CD4-positive, alpha-beta T cell treated with Interleukin-6 for 4 hours (primary cell): Measurements from ENCODE around the gene EMP2.
A peak's percentile ranks its signal among the peaks of the same experiment; 100 is the strongest.
"Not testable (repeated sequence)": the region's sequence is repeated elsewhere in the genome, so short reads cannot be mapped to it uniquely, and the experiment has no call there.

Experiments used
- DNase-seq: peaks from one replicate; pipeline ENCODE4 v3.0.0-alpha.2; 2020; ENCODE audit warnings: mixed read lengths

EMP2 gene

DNA sequence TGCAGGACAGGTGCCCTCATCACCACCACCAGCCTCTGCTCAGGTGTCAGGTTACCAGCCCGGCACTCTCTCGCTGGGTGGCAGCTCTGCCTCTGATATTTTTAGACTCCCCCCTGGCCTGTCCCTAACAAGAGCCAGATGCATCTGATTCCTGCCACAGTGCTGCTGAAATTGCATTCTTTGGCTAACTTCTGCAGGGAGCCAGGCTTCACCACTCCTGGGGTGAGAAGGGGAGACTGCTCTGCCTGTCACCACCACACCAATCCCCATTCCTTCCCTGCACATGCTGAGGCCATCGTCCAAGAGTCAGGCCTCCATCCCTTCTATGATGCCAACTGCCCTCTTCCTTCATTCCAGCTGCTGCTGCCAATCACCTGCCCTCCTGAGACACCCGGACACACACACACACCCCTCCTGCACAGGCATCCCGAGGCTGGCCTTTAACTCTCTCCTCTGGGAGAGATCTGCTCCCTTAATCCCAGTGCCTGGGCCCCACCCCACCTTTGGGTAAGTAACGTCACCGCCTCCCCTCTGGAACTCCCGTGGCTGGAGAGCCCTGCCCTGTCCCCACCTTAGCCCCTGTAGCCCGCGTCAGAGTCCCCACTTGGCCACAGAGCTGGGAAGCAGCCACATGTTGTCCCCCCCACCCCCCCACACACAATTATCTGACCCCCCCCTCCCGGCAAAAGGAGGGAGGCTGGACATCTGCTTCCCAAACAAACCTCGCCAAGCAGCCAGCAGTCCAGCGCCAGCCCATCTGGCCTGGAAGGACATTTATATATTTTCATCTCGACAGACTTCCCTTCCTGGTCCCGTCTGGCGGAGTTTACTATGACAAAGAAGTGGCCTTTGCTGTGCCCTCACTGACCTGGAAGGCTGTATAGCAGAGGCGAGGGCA, 2.8 kb downstream of the EMP2 start:
- DNase-seq, result no peak

GRCh38 chr16:10576390-10577304, 3.8 kb downstream of the EMP2 start:
- DNase-seq, result no peak

DNA sequence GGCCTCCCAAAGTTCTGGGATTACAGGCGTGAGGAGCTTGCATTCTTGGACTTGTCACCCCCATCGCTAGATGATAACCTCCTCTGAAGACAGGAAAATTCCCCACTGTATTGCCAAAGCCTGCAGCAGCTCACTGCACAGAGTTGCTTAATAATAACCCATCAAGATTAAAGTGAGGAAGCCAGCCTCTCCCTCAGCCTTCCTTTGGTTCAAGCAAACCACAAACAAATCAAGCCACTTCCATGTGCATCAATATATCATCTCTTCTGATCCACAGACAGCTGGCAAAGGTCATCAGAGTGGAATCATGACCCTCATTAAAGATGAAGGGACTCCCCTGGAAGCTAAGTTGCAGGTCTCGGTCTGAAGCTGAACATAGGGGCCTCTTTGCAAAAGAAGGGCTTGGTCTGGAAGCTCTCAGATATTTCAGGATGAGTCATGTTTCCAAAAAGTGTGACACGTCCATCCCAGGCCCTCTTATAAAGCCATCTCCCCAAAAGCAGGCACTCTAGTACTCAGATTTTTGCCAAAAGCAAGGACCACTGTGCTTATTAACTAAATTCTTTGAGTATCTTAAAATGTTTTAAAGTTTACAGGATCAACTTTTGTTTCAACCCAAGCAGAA, 4.8 kb downstream of the EMP2 start:
- DNase-seq, result no peak

- no peak for DNase-seq
Measured at GRCh38 chr16:10572611-10573010, 7.8 kb downstream of the EMP2 start.

GRCh38 chr16:10571354-10571753, 9.0 kb downstream of the EMP2 start:
- no peak for DNase-seq

DNA sequence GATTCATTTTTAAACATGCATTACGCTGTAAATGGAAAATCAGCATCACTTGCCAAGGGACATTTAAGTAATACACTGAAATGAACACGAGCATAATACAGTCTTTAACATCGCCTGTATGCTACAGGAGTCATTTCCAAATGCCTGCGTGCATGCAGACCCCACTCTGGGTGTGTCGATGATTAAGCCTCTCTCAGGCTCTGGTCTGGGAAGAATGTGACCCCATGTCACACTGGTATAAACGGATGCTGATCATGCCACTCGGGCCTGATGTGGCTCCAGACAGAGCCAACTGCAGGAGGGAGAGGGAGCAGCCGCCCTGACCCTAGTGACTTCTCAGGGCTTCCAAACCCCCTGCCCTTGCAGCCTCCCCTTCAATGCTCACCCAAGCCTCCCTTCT, 10.8 kb downstream of the EMP2 start:
- DNase-seq, result no peak

GRCh38 chr16:10566613-10567012, 13.8 kb downstream of the EMP2 start:
- no peak for DNase-seq

GRCh38 chr16:10565167-10565566, 15.2 kb downstream of the EMP2 start:
- DNase-seq, result no peak

- DNase-seq, result no peak
Measured at GRCh38 chr16:10564591-10564990, 15.8 kb downstream of the EMP2 start.

- DNase-seq, result no peak
Measured at GRCh38 chr16:10562361-10562899, 18.0 kb downstream of the EMP2 start.

- no peak for DNase-seq
Measured at GRCh38 chr16:10561425-10561824, 19.0 kb downstream of the EMP2 start.

GRCh38 chr16:10561001-10561400, 19.4 kb downstream of the EMP2 start:
- no peak for DNase-seq

- not testable (repeated sequence) for DNase-seq
Measured at GRCh38 chr16:10559792-10560191, 20.6 kb downstream of the EMP2 start.

DNA sequence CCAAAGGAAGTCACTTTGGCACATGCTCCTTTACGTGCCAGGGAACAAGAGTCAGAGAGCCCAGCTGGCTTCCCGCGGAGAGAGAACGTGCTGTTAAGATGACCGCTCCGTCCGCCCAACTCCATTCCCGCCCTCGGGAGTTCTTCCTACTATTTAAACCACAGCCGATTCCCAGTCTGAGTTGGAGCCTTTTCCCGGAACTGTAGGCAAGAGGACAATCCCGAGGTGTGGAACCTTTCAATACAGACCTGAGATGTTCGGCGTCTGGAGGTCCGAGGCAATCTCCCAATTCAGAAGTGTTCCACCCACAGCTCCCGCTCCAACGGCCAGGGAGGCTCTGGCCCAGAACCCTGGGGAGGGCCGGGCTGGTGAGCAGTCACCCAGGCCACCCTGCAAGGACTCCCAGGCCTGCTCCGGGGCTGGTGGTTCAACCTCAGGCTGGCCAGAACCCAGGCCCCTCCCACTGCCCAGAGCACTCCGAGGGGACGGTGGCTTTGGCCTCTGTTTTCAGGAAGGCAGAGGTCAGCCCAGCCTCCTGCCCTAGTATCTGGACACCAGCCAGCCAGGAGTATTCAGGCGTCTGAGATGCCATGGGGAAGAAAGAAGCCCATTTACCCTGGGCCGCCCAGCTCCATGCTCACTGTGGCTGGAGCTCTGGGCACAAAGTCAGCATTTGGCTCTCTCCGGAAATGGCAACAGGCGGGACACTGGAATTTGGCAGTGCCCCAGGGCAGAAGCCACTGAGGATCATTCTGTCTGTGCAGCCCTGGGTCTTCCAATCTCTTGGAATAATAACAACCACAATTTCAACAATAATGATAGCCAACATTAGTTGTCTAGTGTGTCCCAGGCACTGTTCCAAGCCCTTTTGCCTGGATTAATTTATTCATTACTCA, 21.4 kb downstream of the EMP2 start:
- no peak for DNase-seq

DNA sequence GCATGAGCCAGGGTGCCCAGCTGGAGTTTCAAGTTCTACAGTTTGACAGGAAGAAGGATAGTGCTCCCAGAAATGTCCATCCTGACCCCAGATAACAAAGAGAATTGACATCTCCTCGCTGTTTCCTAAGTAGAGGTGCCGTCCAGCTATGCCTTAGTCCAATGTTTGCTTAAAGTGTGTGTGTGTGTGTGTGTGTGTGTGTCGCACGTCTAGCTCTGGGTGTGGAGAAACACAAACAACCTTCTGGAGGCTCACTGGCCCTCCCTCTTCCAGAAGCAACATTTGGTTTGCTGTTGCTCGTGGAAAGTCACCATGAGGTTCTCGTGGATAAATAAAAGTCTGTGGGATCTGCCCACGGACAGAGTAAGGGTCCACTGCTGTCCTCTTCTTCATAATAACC, 22.1 kb downstream of the EMP2 start:
- DNase-seq, result no peak

DNA sequence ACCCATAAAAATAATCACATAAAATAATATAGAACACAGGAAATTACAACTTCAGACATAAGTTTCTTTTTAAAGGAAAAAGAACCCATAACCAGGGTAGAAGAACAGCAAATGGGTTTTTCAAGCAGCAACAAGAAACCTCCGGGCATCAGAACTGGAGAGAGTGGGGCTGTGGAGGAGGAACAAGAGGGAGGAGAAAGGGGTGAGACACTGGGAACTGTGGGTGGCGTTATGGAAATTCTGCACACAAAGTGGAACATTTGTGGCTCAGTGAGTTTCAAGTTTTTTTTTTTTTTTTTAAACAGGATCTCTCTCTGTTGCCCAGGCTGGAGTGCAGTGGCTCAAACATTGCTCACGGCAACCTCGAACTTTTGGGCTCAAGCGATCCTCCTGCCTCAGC, 22.6 kb downstream of the EMP2 start:
- no peak for DNase-seq

- DNase-seq, result no peak
Measured at GRCh38 chr16:10556236-10556635, 24.2 kb downstream of the EMP2 start.

- no peak for DNase-seq
Measured at GRCh38 chr16:10554569-10554968, 25.8 kb downstream of the EMP2 start.

GRCh38 chr16:10552998-10553491, 27.4 kb downstream of the EMP2 start:
- DNase-seq, result peak; percentile 56

DNA sequence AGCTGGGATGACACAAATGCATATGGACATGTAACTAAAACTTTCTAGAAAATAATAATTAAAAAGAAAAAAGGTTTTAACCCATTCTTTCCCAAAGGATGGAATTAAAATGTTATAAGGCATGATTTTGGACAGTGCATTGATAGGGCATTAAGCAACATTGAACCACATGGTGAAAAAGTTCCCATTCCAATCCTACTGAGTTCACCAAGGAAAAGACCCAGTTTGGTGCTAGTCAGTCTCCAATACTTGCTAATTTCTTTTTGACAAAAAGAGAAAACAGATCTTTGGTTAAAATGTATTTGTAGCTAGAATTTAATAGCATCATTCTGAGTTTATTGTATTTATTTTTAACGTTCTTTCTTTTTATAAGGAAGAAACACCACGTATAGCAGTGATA, 28.1 kb downstream of the EMP2 start:
- no peak for DNase-seq

DNA sequence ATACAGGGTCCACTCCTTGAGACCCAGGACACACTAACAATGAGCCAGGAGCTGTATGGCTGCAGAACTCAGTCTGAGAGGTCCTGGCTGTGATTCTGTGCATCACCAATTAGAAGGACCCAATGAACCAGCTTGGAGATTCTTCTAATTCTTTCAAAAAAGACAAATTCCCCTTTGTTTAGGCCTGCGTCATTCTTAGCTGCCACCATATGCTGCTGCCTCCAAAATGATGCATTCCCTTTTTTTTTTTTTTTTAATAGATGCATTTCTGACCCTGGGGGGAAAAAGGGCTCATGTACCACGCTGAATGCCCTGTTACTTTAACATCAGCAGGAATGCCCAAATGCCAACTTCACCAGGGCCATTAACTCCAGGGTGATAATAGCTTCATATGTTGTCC, 28.5 kb downstream of the EMP2 start:
- DNase-seq, result no peak

DNA sequence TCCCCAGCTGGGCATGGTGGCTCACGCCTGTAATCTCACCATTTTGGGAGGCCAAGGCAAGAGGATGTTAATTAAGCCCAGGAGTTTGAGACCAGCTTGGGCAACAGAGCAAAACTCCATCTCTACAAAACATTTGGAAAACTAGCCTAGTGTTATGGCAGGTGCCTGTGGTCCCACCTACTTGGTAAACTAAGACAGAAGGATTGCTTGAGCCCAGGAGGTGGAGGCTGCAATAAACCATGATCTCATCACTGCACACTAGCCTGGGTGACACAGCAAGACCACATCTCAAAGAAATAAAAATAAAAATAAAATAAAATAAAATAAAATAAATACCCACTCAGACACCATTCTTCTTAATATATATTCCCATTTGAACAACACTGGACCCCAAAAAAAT, 32.0 kb downstream of the EMP2 start:
- DNase-seq, result no peak
